Suprapubic skin (tissue), 3 donors: Measurements from ENCODE around the gene TMOD1.

Experiments used
- CTCF ChIP-seq, 2 donors: fragments of 200-600 bp in 1 of 2; fragments of 450-650 bp in 1 of 2; sonication (generic) in 1 of 2; IDR thresholded peaks; one replicate each; pipeline ENCODE4 v1.5.1; 2016 to 2019; ENCODE audit warnings: antibody characterized with exemption in 2 of 2, mild to moderate bottlenecking in 1 of 2, moderate library complexity in 1 of 2
- POLR2AphosphoS5 ChIP-seq, 3 donors: sonication (generic); formaldehyde crosslinking; IDR thresholded peaks; one replicate each; pipeline ENCODE4 v1.6.1; 2017; ENCODE audit warnings: antibody characterized with exemption in 3 of 3

GRCh38 chr9:97554566-97555075, 53.2 kb downstream of the TMOD1 start:
- TF ChIP-seq CTCF (IDR thresholded peaks at IDR 0.05) (no peak), POLR2AphosphoS5 (IDR thresholded peaks at IDR 0.05) (no peak)
